Measurements from ENCODE around the gene RHBDF1.
"Not testable (repeated sequence)": the region's sequence is repeated elsewhere in the genome, so short reads cannot be mapped to it uniquely, and the experiment has no call there.

The RHBDF1 gene

GRCh38 chr16:34648-34987, 37.8 kb downstream of the RHBDF1 start:
- DNase-seq: no peak

- DNase-seq: no peak
These were observed 38.4 kb downstream of the RHBDF1 start for GRCh38 chr16:33877-34647.

- DNase-seq: not testable (repeated sequence)
These were observed 39.1 kb downstream of the RHBDF1 start for GRCh38 chr16:33154-33876.

DNA sequence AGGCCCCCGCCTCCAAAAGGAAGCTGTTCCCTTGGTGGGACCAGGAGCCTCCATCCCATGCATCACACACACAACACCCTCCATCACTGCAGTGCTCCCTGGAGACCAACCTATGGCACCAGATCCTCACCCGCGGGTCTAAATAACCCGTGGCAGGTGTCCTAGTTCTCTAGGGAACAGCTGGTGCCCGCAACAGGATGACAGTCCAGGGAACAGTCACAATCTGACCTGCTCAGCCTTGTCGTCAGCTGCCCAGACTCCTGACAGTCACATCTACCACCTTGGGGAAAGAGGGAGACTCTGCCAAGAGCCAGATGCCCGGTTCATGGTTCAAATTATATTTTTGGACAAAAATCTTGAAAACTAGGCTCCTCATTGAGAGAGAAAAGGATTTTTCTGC, 41.8 kb downstream of the RHBDF1 start:
- not testable (repeated sequence) for DNase-seq

DNA sequence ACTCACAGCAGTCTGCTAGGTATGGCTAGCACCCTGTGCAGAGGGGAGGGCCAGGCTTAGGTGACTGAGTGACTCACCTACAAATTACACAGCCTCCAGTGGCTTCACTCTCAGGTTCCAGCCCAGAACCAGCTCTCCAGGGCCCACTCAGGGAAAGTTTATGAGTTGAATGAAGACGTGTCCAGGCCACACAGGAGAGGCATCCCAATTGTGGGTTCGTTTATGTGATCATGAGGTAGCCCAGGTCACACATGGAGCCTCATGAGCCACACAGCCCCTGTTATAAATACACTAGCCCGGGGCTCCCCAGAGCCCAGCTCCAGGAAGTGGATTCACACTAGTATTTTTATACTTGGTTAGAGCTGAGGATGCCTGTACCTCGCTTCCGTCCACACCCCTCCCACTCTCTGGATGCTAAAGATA, 46.5 kb downstream of the RHBDF1 start:
- not testable (repeated sequence) for DNase-seq

DNA sequence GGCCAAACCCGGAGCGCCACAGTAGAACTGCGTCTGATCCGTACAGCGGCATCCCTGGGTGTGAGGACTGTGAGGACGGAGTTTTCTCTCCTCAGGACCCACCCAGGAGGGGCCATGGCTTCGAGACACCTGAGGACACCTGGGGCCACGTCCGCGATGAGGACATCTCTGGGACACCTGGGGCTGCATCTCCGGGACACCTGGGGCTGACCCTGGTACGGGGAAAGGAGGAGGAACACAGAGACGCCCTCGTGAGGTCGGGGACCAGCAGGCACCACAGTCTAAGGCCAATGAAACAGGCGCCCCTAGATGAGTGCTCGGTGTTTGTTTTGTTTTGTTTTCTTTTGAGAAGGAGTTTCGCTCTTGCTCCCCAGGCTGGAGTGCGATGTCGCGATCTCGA, 48.3 kb downstream of the RHBDF1 start:
- not testable (repeated sequence) for DNase-seq

- DNase-seq: not testable (repeated sequence)
These were observed 51.5 kb downstream of the RHBDF1 start for GRCh38 chr16:20886-21285.

DNA sequence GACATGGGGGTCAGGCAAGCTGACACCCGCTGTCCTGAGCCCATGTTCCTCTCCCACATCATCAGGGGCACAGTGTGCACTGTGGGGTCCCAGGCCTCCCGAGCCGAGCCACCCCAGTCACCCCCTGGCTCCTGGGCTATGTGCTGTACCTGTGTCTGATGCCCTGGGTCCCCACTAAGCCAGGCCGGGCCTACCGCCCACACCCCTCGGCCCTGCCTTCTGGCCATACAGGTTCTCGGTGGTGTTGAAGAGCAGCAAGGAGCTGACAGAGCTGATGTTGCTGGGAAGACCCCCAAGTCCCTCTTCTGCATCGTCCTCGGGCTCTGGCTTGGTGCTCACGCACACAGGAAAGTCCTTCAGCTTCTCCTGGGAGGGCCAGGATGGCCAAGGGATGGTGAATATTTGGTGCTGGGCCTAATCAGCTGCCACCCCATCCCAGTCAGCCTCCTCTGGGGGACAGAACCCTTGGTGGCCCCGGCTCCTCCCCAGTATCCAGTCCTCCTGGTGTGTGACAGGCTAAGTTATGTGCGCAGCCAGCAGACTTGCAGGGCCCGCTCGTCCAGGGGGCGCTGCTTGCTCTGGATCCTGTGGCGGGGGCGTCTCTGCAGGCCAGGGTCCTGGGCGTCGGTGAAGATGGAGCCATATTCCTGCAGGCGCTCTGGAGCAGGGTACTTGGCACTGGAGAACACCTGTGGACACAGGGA, 55.2 kb downstream of the RHBDF1 start:
- DNase-seq: not testable (repeated sequence)

DNA sequence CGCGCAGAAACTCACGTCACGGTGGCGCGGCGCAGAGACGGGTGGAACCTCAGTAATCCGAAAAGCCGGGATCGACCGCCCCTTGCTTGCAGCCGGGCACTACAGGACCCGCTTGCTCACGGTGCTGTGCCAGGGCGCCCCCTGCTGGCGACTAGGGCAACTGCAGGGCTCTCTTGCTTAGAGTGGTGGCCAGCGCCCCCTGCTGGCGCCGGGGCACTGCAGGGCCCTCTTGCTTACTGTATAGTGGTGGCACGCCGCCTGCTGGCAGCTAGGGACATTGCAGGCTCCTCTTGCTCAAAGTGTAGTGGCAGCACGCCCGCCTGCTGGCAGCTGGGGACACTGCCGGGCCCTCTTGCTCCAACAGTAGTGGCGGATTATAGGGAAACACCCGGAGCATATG, 61.7 kb downstream of the RHBDF1 start:
- DNase-seq: peak; percentile 28

DNA sequence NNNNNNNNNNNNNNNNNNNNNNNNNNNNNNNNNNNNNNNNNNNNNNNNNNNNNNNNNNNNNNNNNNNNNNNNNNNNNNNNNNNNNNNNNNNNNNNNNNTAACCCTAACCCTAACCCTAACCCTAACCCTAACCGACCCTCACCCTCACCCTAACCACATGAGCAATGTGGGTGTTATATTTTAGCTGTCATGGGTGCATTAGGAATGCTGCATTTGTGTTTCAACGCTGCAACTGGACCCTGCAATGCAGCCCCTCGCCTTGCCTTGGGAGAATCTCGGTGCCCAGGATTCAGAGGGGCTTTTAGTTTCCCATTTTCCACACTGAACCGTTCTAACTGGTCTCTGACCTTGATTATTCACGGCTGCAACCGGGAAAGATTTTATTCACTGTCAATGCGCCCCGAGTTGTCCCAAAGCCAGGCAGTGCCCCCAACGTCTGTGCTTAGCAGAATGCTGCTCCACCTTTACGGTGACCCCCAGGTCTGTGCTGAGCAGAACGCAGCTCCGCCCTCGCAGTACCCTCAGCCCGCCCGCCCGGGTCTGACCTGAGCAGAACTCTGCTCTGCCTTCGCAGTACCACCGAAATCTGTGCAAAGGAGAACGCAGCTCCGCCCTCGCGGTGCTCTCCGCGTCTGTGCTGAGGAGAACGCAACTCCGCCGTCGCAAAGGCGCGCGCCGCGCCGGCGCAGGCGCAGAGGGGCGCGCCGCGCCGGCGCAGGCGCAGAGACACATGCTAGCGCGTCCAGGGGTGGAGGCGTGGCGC, 62.3 kb downstream of the RHBDF1 start:
- no peak for DNase-seq
